ENCODE data around the gene RETREG3.

DNA sequence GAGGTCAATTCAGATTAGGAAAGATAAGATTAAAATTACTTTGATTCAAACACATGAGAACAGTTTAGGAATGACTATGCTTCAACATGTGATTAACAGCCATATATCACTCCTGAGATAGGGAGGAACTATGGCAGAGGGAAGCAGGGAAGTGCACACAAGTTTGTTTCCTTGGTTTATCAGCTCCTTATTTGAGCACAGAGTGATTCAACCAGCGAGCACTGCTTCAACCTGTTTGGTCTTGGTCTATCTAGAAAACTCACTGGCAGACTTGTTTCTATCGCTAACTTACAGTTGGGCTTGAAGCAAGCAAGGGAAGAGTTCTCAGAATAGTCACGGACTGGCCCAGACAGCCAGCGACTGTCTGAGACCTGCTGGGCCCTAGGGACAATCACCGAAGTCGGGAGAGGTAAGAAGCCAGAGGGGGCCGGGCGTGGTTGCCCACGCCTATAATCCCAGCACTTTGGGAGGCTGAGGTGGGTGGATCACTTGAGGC, 23.8 kb upstream of the RETREG3 start:
- TF ChIP-seq, protein P1, sequence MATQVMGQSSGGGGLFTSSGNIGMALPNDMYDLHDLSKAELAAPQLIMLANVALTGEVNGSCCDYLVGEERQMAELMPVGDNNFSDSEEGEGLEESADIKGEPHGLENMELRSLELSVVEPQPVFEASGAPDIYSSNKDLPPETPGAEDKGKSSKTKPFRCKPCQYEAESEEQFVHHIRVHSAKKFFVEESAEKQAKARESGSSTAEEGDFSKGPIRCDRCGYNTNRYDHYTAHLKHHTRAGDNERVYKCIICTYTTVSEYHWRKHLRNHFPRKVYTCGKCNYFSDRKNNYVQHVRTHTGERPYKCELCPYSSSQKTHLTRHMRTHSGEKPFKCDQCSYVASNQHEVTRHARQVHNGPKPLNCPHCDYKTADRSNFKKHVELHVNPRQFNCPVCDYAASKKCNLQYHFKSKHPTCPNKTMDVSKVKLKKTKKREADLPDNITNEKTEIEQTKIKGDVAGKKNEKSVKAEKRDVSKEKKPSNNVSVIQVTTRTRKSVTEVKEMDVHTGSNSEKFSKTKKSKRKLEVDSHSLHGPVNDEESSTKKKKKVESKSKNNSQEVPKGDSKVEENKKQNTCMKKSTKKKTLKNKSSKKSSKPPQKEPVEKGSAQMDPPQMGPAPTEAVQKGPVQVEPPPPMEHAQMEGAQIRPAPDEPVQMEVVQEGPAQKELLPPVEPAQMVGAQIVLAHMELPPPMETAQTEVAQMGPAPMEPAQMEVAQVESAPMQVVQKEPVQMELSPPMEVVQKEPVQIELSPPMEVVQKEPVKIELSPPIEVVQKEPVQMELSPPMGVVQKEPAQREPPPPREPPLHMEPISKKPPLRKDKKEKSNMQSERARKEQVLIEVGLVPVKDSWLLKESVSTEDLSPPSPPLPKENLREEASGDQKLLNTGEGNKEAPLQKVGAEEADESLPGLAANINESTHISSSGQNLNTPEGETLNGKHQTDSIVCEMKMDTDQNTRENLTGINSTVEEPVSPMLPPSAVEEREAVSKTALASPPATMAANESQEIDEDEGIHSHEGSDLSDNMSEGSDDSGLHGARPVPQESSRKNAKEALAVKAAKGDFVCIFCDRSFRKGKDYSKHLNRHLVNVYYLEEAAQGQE (IDR thresholded peaks at IDR 0.05; ENCODE audit: insufficient read depth in 1 of 2, low read depth in 2 of 2, low read length in 2 of 2): no peak
- TF ChIP-seq POLR2AphosphoS5 (IDR thresholded peaks at IDR 0.05; ENCODE audit: low read depth, low read length): no peak
- TF ChIP-seq SIN3A (IDR thresholded peaks at IDR 0.05; ENCODE audit: borderline replicate concordance, insufficient read depth, low read length): no peak
- TF ChIP-seq TAF1 (IDR thresholded peaks at IDR 0.05; ENCODE audit: borderline replicate concordance, insufficient read depth, low read length): no peak
- TF ChIP-seq FOXP2 (optimal IDR thresholded peaks at IDR 0.05; ENCODE audit: borderline replicate concordance, extremely low read depth, extremely low read length, insufficient read depth): no peak
